ENCODE results near the gene TPK1. TPM values are rescaled to one million over a fixed set of nuclear protein-coding genes. Genes with fewer than 3 reads are reported as not detected.

TPK1 gene
- polyA plus RNA-seq, 1 experiment = 0.38 TPM

DNA sequence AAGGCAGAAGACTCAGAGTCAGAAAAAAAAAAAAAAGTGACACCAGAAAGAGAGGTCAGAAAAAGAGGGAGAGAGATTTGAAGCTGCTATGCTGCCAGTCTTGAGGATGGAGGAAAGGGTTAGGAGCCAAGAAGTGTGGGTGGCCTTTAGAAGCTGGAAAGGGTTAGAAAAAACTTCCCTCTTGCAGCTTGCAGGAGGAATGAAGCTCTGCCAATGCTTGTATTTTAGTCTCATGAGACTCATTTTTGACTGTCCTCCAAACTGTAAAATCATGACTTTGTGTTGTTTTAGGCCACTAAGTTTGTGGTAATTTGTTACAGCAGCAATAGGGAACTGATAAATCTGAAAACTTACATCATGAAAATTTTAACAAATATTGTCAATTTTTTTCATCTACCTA, 304.7 kb downstream of the TPK1 start:
- H3K4me3 ChIP-seq (ENCODE audit: low read depth, low read length) = no peak overlapping the region
- peaks cover 3% of the 10 kb centered on the region; the same call in 1 of the 2 replicates for H3K9me3 ChIP-seq (ENCODE audit: control insufficient read depth, insufficient read depth, low read length)
- TF ChIP-seq CTCF (IDR thresholded peaks at IDR 0.05; ENCODE audit: low read depth, low read length) = no peak
- ChIA-PET POLR2A (no interaction called here), CTCF (no interaction called here)
- no peak for DNase-seq (ENCODE audit: low read depth, low spot score)
- H3K27ac ChIP-seq (ENCODE audit: low read depth, low read length) = no peak overlapping the region
- H3K27me3 ChIP-seq (ENCODE audit: control insufficient read depth, insufficient read depth, low read length) = no peaks in the 10 kb centered on the region

DNA sequence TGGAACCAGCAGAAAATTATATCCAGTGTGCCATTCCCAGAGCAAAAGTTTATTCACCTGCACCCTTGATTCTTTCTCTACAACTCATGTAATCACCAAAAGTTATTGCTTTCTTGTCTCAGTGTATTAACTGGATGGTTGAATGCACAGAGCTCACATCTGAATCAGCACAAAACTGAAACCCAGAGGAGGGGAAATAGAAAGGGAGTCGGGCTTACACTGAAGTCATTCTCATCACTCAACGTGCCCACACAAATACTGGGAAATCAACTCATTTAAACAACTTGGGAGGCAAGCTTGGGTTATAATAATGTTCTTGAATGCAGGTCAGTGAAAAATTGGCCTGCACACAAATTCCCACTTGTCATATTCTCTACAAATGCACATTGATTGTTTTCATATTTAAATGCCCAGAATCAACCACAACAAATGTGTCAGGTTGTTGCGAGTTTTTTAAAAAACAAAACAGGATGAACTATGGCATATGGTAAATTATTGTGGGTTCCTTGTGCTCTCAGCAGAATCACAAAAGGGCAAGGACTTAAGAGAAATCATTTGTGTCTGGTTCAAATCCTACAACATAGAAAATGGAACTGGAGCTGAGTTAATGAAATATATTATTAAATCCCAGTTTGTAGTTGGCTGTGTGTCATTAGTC, 306.5 kb downstream of the TPK1 start:
- no peak for DNase-seq (ENCODE audit: low read depth, low spot score)
- TF ChIP-seq CTCF (IDR thresholded peaks at IDR 0.05; ENCODE audit: low read depth, low read length) = no peak
- Histone ChIP-seq H3K4me3 (ENCODE audit: low read depth, low read length) (no peak overlapping the region), H3K9me3 (ENCODE audit: control insufficient read depth, insufficient read depth, low read length) (peaks cover 3% of the 10 kb centered on the region; the same call in 1 of the 2 replicates), H3K27me3 (ENCODE audit: control insufficient read depth, insufficient read depth, low read length) (no peaks in the 10 kb centered on the region), H3K27ac (ENCODE audit: low read depth, low read length) (no peak overlapping the region)
- ChIA-PET CTCF (no interaction called here), POLR2A (no interaction called here)

GRCh38 chr7:144528536-144529045, 307.3 kb downstream of the TPK1 start:
- H3K4me3 ChIP-seq (ENCODE audit: low read depth, low read length) = no peak overlapping the region
- DNase-seq (ENCODE audit: low read depth, low spot score) = no peak
- POLR2A ChIA-PET = no interaction called here
- H3K9me3 ChIP-seq (ENCODE audit: control insufficient read depth, insufficient read depth, low read length) = peaks cover 3% of the 10 kb centered on the region; the same call in 1 of the 2 replicates
- no peak overlapping the region for H3K27ac ChIP-seq (ENCODE audit: low read depth, low read length)
- H3K27me3 ChIP-seq (ENCODE audit: control insufficient read depth, insufficient read depth, low read length) = no peaks in the 10 kb centered on the region
- CTCF ChIA-PET = no interaction called here
- TF ChIP-seq CTCF (IDR thresholded peaks at IDR 0.05; ENCODE audit: low read depth, low read length) = no peak

DNA sequence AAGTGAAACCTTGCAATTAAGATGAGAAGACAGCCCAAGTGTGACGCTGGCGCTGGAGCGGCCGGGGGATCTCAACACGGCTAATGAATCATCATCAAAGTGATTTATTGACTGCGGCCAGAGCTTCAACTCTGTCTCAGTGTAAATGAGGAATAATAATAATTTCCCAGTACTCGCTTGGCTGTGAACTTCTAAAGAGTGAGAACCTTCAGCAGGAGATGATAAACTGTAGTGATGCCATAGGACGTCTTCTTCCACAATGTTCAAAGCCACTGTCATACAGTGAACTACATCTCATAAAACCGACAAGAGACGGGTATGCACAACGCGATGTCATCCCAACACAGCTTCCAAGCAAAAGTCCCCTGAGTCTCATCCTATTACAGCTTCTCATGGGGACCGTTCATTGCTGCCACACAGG, 308.8 kb downstream of the TPK1 start:
- ChIA-PET CTCF (no interaction called here), POLR2A (no interaction called here)
- no peak overlapping the region for H3K4me3 ChIP-seq (ENCODE audit: low read depth, low read length)
- DNase-seq (ENCODE audit: low read depth, low spot score) = no peak
- no peaks in the 10 kb centered on the region for H3K27me3 ChIP-seq (ENCODE audit: control insufficient read depth, insufficient read depth, low read length)
- no peak for TF ChIP-seq CTCF (IDR thresholded peaks at IDR 0.05; ENCODE audit: low read depth, low read length)
- H3K27ac ChIP-seq (ENCODE audit: low read depth, low read length) = no peak overlapping the region
- peaks cover 8% of the 10 kb centered on the region for H3K9me3 ChIP-seq (ENCODE audit: control insufficient read depth, insufficient read depth, low read length)

GRCh38 chr7:144525956-144526355, 309.9 kb downstream of the TPK1 start:
- ChIA-PET POLR2A (no interaction called here), CTCF (no interaction called here)
- H3K4me3 ChIP-seq (ENCODE audit: low read depth, low read length) = no peak overlapping the region
- DNase-seq (ENCODE audit: low read depth, low spot score) = no peak
- H3K27ac ChIP-seq (ENCODE audit: low read depth, low read length) = no peak overlapping the region
- peaks cover 8% of the 10 kb centered on the region for H3K9me3 ChIP-seq (ENCODE audit: control insufficient read depth, insufficient read depth, low read length)
- H3K27me3 ChIP-seq (ENCODE audit: control insufficient read depth, insufficient read depth, low read length) = no peaks in the 10 kb centered on the region
- no peak for TF ChIP-seq CTCF (IDR thresholded peaks at IDR 0.05; ENCODE audit: low read depth, low read length)
